IMR-90 (cell line): Measurements from ENCODE around the gene SRGN. TPM values are rescaled to one million over a fixed set of nuclear protein-coding genes. Genes with fewer than 3 reads are reported as not detected.

Source experiments
- ATAC-seq: fragments of 200-7000 bp; cut with Tn5 transposase; 2 replicates; pipeline ENCODE4 v1.9.1; 2020; ENCODE audit warnings: low read depth, mild to moderate bottlenecking, moderate library complexity
- BruUV-seq: library from RNA; stranded (reverse); fragments of 400-500 nt; replicated peaks from 2 replicates; lab custom pipeline; 2021; lab: Mats Ljungman, UMichigan
- CTCF ChIA-PET: fragments of 300-600 bp; formaldehyde crosslinking; extraction: SDS; loops from one replicate; lab custom pipeline; 2021; ENCODE audit warnings: antibody characterized with exemption; lab: Yijun Ruan, JAX
- POLR2A ChIA-PET: fragments of 300-600 bp; sonication (Branson Sonifier 250); formaldehyde crosslinking; loops from one replicate; lab custom pipeline; 2022; ENCODE audit warnings: antibody characterized with exemption; ENCODE audit not compliant: unreplicated experiment; lab: Charles Lee
- DNase-seq: peaks from one replicate; pipeline ENCODE4 v3.0.0; 2013
- H2AFZ ChIP-seq: replicated peaks from 2 replicates; pipeline ENCODE3; 2013; ENCODE audit warnings: low read length, mild to moderate bottlenecking; ENCODE audit not compliant: poor library complexity
- H2AK5ac ChIP-seq: 2 replicates; pipeline ENCODE4 v1.6.1; 2013; ENCODE audit warnings: low read depth, low read length, inconsistent platforms
- H2AK9ac ChIP-seq: replicated peaks from 2 replicates; pipeline ENCODE3; 2013; ENCODE audit warnings: mild to moderate bottlenecking, low read depth, low read length, moderate library complexity; ENCODE audit not compliant: poor library complexity
- H2BK120ac ChIP-seq: 2 replicates; pipeline ENCODE4 v1.6.1; 2013; ENCODE audit warnings: low read depth, low read length, inconsistent platforms
- H2BK15ac ChIP-seq: 3 replicates; pipeline ENCODE4 v1.6.1; 2013; ENCODE audit warnings: low read depth, low read length, inconsistent platforms
- H2BK20ac ChIP-seq: 2 replicates; pipeline ENCODE4 v1.6.1; 2013; ENCODE audit warnings: low read depth, mild to moderate bottlenecking, inconsistent platforms, low read length, moderate library complexity
- H2BK5ac ChIP-seq: 2 replicates; pipeline ENCODE4 v1.6.1; 2013; ENCODE audit warnings: mild to moderate bottlenecking, low read depth, low read length, inconsistent platforms; ENCODE audit not compliant: poor library complexity, severe bottlenecking
- H3K14ac ChIP-seq: replicated peaks from 2 replicates; pipeline ENCODE4 v1.6.1; 2013; ENCODE audit warnings: low read depth, low read length, inconsistent platforms
- H3K18ac ChIP-seq: 2 replicates; pipeline ENCODE4 v1.6.1; 2013; ENCODE audit warnings: low read depth, low read length, control low read depth
- H3K23ac ChIP-seq: 2 replicates; pipeline ENCODE4 v1.6.1; 2013; ENCODE audit warnings: low read depth, low read length, inconsistent platforms
- H3K27ac ChIP-seq: 2 replicates; pipeline ENCODE4 v1.5.1; 2013; ENCODE audit warnings: mild to moderate bottlenecking, control low read depth, low read length; ENCODE audit not compliant: insufficient read depth
- H3K27me3 ChIP-seq: 2 replicates; pipeline ENCODE4 v1.6.1; 2013; ENCODE audit warnings: low read length; ENCODE audit not compliant: control insufficient read depth, insufficient read depth
- H3K36me3 ChIP-seq: 2 replicates; pipeline ENCODE4 v1.6.1; 2013; ENCODE audit warnings: low read length, mixed read lengths; ENCODE audit not compliant: control insufficient read depth, insufficient read depth
- H3K4ac ChIP-seq: 2 replicates; pipeline ENCODE4 v1.6.1; 2013; ENCODE audit warnings: low read depth, low read length, inconsistent platforms
- H3K4me1 ChIP-seq: 2 replicates; pipeline ENCODE4 v1.6.1; 2013; ENCODE audit warnings: low read length, mixed read lengths; ENCODE audit not compliant: control insufficient read depth, insufficient read depth
- H3K4me2 ChIP-seq: 2 replicates; pipeline ENCODE4 v1.6.1; 2013; ENCODE audit warnings: low read depth, mild to moderate bottlenecking, control low read depth, low read length, moderate library complexity
- H3K4me3 ChIP-seq: 2 replicates; pipeline ENCODE4 v1.5.1; 2013; ENCODE audit warnings: low read depth, mild to moderate bottlenecking, control low read depth, low read length, moderate library complexity; ENCODE audit not compliant: insufficient read depth
- H3K56ac ChIP-seq: 2 replicates; pipeline ENCODE4 v1.6.1; 2013; ENCODE audit warnings: low read length, inconsistent platforms; ENCODE audit not compliant: insufficient read depth; ENCODE audit errors: extremely low read depth
- H3K79me1 ChIP-seq, 2 experiments: 2 replicates each; pipeline ENCODE4 v1.6.1; 2013; ENCODE audit warnings: low read length in 2 of 2, inconsistent platforms in 1 of 2, low read depth in 1 of 2
- H3K9ac ChIP-seq: 2 replicates; pipeline ENCODE4 v1.6.1; 2013; ENCODE audit warnings: low read depth, low read length, control low read depth
- H3K9me1 ChIP-seq: 2 replicates; pipeline ENCODE4 v1.6.1; 2013; ENCODE audit warnings: low read length, inconsistent platforms; ENCODE audit not compliant: insufficient read depth
- H3K9me3 ChIP-seq: 2 replicates; pipeline ENCODE4 v1.6.1; 2013; ENCODE audit warnings: low read length; ENCODE audit not compliant: control insufficient read depth, insufficient read depth
- H4K20me1 ChIP-seq: 2 replicates; pipeline ENCODE4 v1.6.1; 2013; ENCODE audit warnings: low read length, inconsistent platforms; ENCODE audit not compliant: insufficient read depth
- H4K5ac ChIP-seq: 2 replicates; pipeline ENCODE4 v1.6.1; 2013; ENCODE audit warnings: mild to moderate bottlenecking, low read depth, low read length, control low read depth
- H4K8ac ChIP-seq, 2 experiments: 2 replicates each; pipeline ENCODE4 v1.6.1; 2013; ENCODE audit warnings: low read depth in 2 of 2, low read length in 2 of 2, control low read depth in 1 of 2, inconsistent platforms in 1 of 2
- H4K91ac ChIP-seq: 2 replicates; pipeline ENCODE4 v1.6.1; 2013; ENCODE audit warnings: low read depth, low read length, inconsistent platforms; ENCODE audit not compliant: insufficient read depth
- BHLHE40 ChIP-seq: fragments of 150-350 bp; IDR thresholded peaks from 2 replicates; pipeline ENCODE4 v1.6.1; 2016; ENCODE audit warnings: mild to moderate bottlenecking, low read depth, low read length
- CEBPB ChIP-seq: IDR thresholded peaks from 2 replicates; pipeline ENCODE4 v1.6.1; 2012; ENCODE audit warnings: low read depth, low read length, improper control_type of control experiment
- CHD1 ChIP-seq: IDR thresholded peaks from 2 replicates; pipeline ENCODE4 v1.6.1; 2012; ENCODE audit warnings: low read depth, low read length, improper control_type of control experiment
- CTCF ChIP-seq: conservative IDR thresholded peaks from 2 replicates; pipeline ENCODE4 v1.5.1; 2012; ENCODE audit warnings: mild to moderate bottlenecking, low read depth, low read length, improper control_type of control experiment
- FOS ChIP-seq: fragments of 150-350 bp; IDR thresholded peaks from 2 replicates; pipeline ENCODE4 v1.6.1; 2016; ENCODE audit warnings: low read depth, low read length
- MAFK ChIP-seq: IDR thresholded peaks from 2 replicates; pipeline ENCODE4 v1.6.1; 2012; ENCODE audit warnings: low read depth, low read length, improper control_type of control experiment
- MAZ ChIP-seq: IDR thresholded peaks from 2 replicates; pipeline ENCODE4 v1.6.1; 2012; ENCODE audit warnings: low read depth, mild to moderate bottlenecking, low read length, improper control_type of control experiment, moderate library complexity, borderline replicate concordance
- MXI1 ChIP-seq: IDR thresholded peaks from 2 replicates; pipeline ENCODE4 v1.6.1; 2012; ENCODE audit warnings: low read depth, mild to moderate bottlenecking, low read length, moderate library complexity, borderline replicate concordance
- NFE2L2 ChIP-seq: fragments of 150-350 bp; IDR thresholded peaks from 2 replicates; pipeline ENCODE4 v1.6.1; 2016; ENCODE audit warnings: low read depth, mild to moderate bottlenecking, low read length
- POLR2A ChIP-seq: IDR thresholded peaks from 2 replicates; pipeline ENCODE4 v1.6.1; 2012; ENCODE audit warnings: mild to moderate bottlenecking, low read depth, low read length
- RAD21 ChIP-seq: IDR thresholded peaks from 2 replicates; pipeline ENCODE4 v1.6.1; 2012; ENCODE audit warnings: low read length, improper control_type of control experiment
- RCOR1 ChIP-seq: IDR thresholded peaks from 2 replicates; pipeline ENCODE4 v1.6.1; 2012; ENCODE audit warnings: mild to moderate bottlenecking, low read length, improper control_type of control experiment; ENCODE audit not compliant: insufficient replicate concordance
- RFX5 ChIP-seq: IDR thresholded peaks from 2 replicates; pipeline ENCODE4 v1.8.0; 2012; ENCODE audit warnings: low read depth, mild to moderate bottlenecking, low read length, moderate library complexity
- SMC3 ChIP-seq: fragments of 150-350 bp; IDR thresholded peaks from 2 replicates; pipeline ENCODE4 v1.6.1; 2016; ENCODE audit warnings: low read depth, mild to moderate bottlenecking, antibody characterized with exemption, low read length, moderate library complexity
- dilution Hi-C: fragments of 300-500 bp; cut with HindIII; formaldehyde crosslinking; loops from one replicate; pipeline ENCODE4 v1.14.3; 2018; ENCODE audit warnings: low sequenced_read_pairs; ENCODE audit not compliant: unreplicated experiment
- in situ Hi-C: fragments of 300-500 bp; cut with MboI; formaldehyde crosslinking; loops from 3 replicates; pipeline ENCODE4 v1.14.3; 2019; ENCODE audit warnings: low sequenced_read_pairs, inconsistent platforms, mixed read lengths
- intact Hi-C: fragments of 100-400 bp; cut with micrococcal nuclease; formaldehyde crosslinking; loops from 2 replicates; pipeline ENCODE4 v1.10.0; 2022
- polyA plus RNA-seq, 3 experiments: library from polyadenylated mRNA; depleted of rRNA; stranded (reverse); fragments of >200 nt; gene quantifications; 2 replicates each; pipeline ENCODE4 v1.2.3, GENCODE V29; 2012; ENCODE audit warnings: low replicate concordance in 1 of 3
- total RNA-seq: library from RNA; depleted of rRNA; stranded (reverse); fragments of >200 nt; gene quantifications from 2 replicates; pipeline ENCODE4 v1.2.3, GENCODE V29; 2012
- TF ChIP-seq, protein P1 (sequence below): fragments of 150-350 bp; IDR thresholded peaks from 2 replicates; pipeline ENCODE4 v1.6.1; 2016; ENCODE audit warnings: low read depth, mild to moderate bottlenecking, low read length, moderate library complexity, borderline replicate concordance
- TF ChIP-seq, protein P2 (sequence below): fragments of 150-350 bp; IDR thresholded peaks from 2 replicates; pipeline ENCODE4 v1.6.1; 2017; ENCODE audit warnings: mild to moderate bottlenecking, antibody characterized with exemption, low read length, low read depth

SRGN gene
- total and polyA plus RNA-seq, 2 of the 4 experiments (the other 2 are of a cell fraction), result 33.3 to 41.4 TPM

DNA sequence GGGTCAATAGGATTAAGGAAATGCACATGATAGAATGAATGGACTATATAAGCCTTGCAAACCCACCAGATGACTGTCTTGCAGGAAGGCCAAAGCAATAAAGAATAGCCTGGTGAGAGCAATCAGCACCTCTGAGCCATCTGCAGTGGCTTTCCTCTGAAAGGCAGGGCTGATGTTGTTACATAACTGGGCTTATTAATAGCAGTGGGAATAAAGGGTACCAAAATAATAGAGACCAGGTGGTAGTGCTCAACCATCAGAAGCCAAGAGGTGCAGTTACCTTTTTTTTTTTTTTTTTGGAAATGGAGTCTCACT is 19.2 kb downstream of the SRGN start:
- intact Hi-C loops, result no loop called here
- BruUV-seq, result no TSS peak

More for the DNA sequence above, 19.2 kb downstream of the SRGN start:
- DNase-seq (no peak), ATAC-seq (no peak)
- TF ChIP-seq MXI1, result no peak
- no peak for TF ChIP-seq RFX5
- TF ChIP-seq SMC3, result no peak
- TF ChIP-seq, protein P1, sequence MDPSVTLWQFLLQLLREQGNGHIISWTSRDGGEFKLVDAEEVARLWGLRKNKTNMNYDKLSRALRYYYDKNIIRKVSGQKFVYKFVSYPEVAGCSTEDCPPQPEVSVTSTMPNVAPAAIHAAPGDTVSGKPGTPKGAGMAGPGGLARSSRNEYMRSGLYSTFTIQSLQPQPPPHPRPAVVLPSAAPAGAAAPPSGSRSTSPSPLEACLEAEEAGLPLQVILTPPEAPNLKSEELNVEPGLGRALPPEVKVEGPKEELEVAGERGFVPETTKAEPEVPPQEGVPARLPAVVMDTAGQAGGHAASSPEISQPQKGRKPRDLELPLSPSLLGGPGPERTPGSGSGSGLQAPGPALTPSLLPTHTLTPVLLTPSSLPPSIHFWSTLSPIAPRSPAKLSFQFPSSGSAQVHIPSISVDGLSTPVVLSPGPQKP, result no peak
- no peak for TF ChIP-seq POLR2A
- no peak for TF ChIP-seq CEBPB
- no peak for TF ChIP-seq RAD21
- TF ChIP-seq MAFK, result no peak
- no peak for TF ChIP-seq CTCF
- TF ChIP-seq CHD1, result no peak
- TF ChIP-seq, protein P2, sequence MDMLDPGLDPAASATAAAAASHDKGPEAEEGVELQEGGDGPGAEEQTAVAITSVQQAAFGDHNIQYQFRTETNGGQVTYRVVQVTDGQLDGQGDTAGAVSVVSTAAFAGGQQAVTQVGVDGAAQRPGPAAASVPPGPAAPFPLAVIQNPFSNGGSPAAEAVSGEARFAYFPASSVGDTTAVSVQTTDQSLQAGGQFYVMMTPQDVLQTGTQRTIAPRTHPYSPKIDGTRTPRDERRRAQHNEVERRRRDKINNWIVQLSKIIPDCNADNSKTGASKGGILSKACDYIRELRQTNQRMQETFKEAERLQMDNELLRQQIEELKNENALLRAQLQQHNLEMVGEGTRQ, result no peak
- TF ChIP-seq NFE2L2, result no peak
- no peak for TF ChIP-seq FOS
- no peak for TF ChIP-seq MAZ
- TF ChIP-seq RCOR1, result no peak
- no peak for TF ChIP-seq BHLHE40
- H3K18ac ChIP-seq, result no peak overlapping the region
- H2AK9ac ChIP-seq, result no peak overlapping the region
- H3K4ac ChIP-seq, result no peak overlapping the region
- H4K20me1 ChIP-seq, result no peaks in the 10 kb centered on the region
- H4K8ac ChIP-seq, result no peak overlapping the region
- H3K79me1 ChIP-seq, result no peaks in the 10 kb centered on the region
- no peak overlapping the region for H4K5ac ChIP-seq
- no peak overlapping the region for H3K9ac ChIP-seq
- H2BK5ac ChIP-seq, result no peak overlapping the region
- ChIA-PET POLR2A (no interaction called here), CTCF (no interaction called here)
- dilution Hi-C loops (loop anchor here (25.0 kb wide), 1 partner anchor 95 kb away; no protein-coding TSS in a partner anchor), in situ Hi-C loops (no loop called here)
- no peak overlapping the region for H2AFZ ChIP-seq
- no peak overlapping the region for H3K27ac ChIP-seq
- no peak overlapping the region for H2BK20ac ChIP-seq
- no peak overlapping the region for H3K14ac ChIP-seq
- no peaks in the 10 kb centered on the region for H3K9me1 ChIP-seq
- H3K4me3 ChIP-seq, result no peak overlapping the region
- H3K4me1 ChIP-seq, result no peaks in the 10 kb centered on the region
- no peak overlapping the region for H3K4me2 ChIP-seq
- no peak overlapping the region for H2AK5ac ChIP-seq
- H3K56ac ChIP-seq, result no peak overlapping the region
- peaks cover 16% of the 10 kb centered on the region for H3K27me3 ChIP-seq
- H2BK15ac ChIP-seq, result no peak overlapping the region
- H2BK120ac ChIP-seq, result no peak overlapping the region
- peaks cover 5% of the 10 kb centered on the region for H3K9me3 ChIP-seq
- no peak overlapping the region for H4K91ac ChIP-seq
- no peak overlapping the region for H3K23ac ChIP-seq
- no peaks in the 10 kb centered on the region for H3K36me3 ChIP-seq
